Activated CD8-positive, alpha-beta memory T cell treated with anti-CD3 and anti-CD28 coated beads, Interleukin-2, amount 50 U/mL, for 48 hours (primary cell): ENCODE results near the gene ZMYND12.
A peak's percentile ranks its signal among the peaks of the same experiment; 100 is the strongest.
"Not testable (repeated sequence)": the region's sequence is repeated elsewhere in the genome, so short reads cannot be mapped to it uniquely, and the experiment has no call there.

ENCODE experiments used
- DNase-seq: peaks from one replicate; pipeline ENCODE4 v3.0.0-alpha.2; 2020

ZMYND12 gene, protein sequence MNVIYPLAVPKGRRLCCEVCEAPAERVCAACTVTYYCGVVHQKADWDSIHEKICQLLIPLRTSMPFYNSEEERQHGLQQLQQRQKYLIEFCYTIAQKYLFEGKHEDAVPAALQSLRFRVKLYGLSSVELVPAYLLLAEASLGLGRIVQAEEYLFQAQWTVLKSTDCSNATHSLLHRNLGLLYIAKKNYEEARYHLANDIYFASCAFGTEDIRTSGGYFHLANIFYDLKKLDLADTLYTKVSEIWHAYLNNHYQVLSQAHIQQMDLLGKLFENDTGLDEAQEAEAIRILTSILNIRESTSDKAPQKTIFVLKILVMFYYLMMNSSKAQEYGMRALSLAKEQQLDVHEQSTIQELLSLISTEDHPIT

DNA sequence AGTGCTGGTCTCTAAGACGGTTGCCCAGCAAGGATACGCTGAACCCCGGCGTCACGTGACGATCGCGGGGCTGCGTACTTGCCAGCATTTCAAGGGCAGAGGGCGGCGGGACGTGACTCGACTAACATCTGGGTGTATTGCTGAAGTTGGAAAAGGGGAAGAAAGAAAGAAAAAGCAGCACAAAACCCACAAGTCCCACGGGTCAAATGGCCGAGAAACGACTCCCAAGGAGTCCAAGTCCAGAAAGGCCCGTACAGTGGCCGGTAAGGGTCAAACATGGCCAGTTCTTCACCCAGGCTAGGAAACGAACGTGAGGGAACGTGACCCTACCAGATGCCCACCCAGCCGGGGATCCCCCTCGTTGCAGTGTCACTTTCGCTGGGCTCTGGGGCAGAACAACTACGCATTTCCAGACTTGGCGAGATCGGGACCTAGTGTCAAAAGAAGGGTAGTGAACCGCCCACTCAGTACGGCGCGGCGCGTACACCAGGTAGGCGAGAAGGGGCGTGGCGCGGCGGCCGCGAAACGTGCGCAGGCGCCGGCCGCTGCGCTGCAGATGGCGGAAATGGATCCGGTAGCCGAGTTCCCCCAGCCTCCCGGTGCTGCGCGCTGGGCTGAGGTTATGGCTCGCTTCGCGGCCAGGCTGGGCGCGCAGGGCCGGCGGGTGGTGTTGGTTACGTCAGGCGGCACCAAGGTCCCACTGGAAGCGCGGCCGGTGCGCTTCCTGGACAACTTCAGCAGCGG is at the start of gene ZMYND12, which contains the start of gene PPCS:
Gene ZMYND12 (minus strand): TSS at position 13 of the 744 bp plus-strand sequence. CDS start 25 bp downstream, outside the sequence.
Gene PPCS (plus strand): TSS at position 534 of the 744 bp plus-strand sequence. CDS start 23 bp downstream, at position 557.
- peak; percentile 95 for DNase-seq

DNA sequence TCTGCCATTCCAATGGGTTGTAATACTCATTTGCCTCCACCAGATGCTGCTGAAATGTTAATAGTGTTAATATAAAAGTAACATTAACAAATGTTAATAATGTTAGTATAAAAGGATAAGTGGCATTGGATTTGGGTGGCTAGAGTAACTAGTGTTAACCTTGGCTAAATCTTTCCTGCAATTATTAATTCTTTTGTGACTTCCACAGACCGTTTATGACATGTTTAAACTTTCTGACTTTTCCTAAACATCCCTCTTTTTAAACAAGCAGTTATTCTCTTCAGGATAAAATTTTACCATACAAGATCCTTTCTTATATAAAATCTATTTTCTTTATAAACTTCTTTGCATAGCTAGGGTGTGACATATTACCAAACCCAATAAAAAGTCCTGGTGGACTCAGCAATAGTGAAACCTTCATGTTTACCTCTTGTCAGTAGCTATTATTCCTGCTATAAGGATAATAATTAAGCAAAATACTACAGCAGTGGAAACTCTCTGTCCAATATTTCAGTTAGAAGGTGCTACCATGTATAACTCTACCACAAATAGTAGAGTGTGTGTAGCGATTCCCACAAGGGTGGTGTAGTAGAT is 48.8 kb upstream of the ZMYND12 start:
- DNase-seq, result no peak

DNA sequence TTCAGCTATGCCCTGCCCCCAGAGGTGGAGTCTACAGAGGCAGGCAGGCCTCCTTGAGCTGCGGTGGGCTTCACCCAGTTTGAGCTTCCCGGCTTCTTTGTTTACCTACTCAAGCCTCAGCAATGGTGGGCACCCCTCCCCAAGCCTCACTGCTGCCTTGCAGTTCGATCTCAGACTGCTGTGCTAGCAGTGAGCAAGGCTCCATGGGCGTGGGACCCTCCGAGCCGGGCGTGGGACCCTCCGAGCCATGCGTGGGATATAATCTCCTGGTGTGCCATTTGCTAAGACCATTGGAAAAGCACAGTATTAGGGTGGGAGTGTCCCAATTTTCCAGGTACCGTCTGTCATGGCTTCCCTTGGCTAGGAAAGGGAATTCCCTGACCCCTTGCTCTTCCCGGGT is 46.2 kb upstream of the ZMYND12 start:
- not testable (repeated sequence) for DNase-seq

DNA sequence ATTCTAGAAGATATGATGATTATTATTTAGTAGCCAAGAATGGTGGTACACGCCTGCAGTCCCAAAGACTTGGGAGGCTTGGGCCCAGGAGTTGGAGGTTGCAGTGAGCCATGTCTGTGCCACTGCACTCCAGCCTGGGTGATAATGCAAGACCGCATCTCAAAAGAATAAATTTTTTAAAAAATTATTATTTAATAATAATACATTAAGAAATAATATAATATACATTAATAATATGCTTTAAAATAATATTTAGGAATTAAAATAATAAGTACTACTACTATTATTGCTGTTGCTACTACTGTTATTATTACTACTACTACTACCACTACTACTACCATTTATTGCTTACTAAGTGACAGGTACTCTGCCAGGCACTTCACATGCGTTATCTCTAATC is 34.4 kb upstream of the ZMYND12 start:
- no peak for DNase-seq

DNA sequence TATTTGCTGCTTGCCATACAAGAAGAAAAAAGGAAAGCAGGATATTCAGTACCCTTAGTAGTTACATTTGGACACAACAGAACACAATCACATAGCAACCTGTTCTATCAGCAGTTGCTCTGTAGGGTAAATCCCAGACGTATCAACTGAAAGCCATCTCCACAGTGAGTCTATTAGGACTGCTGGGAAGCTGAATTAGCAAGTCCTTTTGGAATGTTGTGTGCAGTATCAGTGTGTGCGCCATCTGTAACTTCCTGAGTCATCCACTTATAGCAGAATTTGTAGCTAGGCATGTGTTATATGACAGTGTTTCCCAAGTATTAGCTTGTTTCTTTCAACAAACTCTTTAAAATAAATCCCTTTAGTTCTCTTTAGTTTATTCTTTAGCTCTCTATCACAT is 28.6 kb upstream of the ZMYND12 start:
- no peak for DNase-seq

DNA sequence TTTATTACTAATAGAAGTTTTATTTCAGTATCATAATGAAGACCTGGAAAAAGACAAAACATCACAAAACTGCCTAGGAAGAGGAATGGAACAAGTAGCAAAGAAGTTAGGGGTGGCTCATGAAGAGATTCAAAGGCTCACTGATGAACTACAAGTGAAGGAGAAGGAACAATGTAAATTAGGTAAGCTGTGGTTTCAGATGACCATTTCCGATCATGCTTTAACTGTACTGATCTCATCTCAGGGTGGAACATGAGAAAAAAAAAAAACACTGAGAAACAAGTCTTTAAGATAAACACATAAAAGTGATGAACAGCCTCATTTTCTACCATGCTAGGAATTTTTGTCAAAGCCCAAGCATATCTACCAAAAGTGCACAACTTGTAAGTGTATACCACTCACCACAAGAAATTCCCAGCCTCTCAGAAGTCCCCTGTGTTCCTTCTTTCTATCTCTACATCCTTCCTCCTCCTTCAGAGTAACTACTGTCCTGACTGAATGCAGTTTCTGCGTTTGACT is 26.9 kb upstream of the ZMYND12 start:
- DNase-seq, result no peak

DNA sequence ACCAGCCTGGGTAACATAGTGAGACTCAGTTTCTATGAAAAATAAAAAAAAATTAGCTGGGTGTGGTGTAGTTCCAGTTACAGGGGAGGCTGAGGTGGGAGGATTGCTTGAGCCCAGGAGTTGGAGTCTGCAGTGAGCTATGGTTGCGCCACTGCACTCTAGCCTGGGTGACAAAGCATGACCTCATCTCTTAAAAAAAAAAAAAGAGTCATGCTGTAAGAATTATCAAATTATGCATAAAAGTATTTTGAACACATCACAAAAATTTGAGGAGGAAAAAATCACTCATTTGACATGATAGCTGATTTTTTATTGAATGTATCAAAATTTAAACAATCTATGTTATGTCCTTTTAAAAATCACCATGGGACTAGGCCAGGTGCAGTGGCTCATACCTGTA is 25.1 kb upstream of the ZMYND12 start:
- no peak for DNase-seq

DNA sequence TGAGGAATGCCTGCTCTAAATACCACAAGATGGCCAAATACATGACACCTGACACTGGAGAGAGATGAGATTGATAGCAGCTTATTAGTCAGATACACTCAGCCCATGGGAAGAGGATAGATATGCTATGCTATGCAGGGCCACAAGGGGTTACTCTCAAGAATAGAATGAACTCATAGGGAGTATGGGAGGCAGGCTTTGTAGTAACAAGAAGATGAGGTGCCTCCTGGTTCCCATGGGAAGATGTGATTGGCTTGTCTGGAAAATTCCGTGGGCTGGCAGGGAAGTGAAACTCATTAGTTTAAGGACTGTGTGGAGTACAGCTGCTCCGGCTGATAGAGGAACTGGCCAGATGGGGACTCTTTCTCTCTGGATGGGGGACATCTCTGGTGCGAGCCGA is 23.8 kb upstream of the ZMYND12 start:
- DNase-seq, result no peak

DNA sequence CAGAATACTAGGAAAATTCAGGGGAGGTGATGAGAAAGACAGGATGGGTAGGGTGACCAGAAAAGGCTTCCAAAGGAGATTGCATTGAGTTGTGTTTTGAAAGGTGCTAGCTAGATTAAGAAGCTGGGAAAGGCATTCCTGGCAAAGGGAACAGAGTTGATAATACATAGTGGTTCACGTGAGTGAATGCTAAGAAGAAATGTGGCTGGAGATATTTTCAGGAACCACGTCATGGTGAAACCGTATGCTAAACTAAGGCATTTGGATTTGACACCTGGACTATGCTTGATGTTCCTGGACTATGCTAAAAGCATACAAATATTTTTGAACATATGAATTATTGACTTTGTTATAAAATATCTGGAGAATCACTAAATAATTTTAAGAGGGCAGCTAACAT is 22.0 kb upstream of the ZMYND12 start:
- no peak for DNase-seq

DNA sequence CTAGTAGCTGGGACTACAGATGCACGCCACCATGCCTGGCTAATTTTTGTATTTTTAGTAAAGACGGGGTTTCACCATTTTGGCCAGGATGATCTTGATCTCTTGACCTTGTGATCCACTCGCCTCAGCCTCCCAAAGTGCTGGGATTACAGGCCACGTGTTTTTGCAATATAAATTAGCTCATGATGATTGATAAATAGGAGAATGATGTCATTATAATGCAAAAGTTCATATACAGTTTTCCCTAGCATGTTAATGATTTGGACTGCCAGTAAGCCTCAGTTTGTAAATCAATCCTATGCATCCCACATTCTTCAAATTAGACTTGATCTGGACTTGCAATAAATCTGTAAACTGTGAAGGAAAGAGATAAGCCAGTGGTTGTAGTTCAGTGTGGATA is 21.5 kb upstream of the ZMYND12 start:
- not testable (repeated sequence) for DNase-seq

DNA sequence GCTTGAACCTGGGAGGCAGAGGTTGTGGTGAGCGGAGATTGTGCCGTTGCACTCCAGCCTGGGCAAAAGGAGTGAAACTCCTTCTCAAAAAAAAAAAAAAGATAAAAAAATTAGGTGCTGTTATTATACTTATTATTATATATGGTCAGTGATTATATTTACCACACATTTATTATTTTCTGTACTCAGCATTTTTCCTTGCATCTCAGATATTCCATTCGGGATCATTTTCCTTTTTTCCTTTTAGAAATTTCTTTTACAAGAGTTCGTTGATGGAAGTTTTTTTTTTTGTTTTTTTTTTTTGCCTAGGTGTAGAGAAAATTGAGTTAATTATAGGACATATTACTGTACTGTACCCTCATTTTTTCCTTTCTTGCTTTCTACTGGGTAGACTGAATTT is 20.8 kb upstream of the ZMYND12 start:
- DNase-seq, result no peak

DNA sequence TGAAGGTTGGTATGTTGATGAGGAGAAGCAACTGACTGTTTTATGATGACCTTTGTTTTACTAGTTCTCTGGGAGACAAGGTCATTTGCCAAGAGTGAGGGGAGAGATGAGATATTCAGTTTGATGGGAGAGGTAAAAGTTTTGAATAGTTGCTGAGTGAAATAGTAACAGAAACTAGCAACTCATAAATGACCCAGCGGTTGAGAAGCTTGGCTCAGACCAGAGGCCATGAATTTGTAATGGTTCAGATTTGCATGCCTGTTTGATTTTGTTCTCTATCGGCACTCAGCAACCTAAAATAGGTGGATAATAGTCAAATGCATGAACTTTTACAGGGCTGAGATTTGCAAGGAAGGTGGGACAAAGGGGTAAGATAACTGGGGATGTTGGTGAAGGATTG is 13.9 kb upstream of the ZMYND12 start:
- no peak for DNase-seq

DNA sequence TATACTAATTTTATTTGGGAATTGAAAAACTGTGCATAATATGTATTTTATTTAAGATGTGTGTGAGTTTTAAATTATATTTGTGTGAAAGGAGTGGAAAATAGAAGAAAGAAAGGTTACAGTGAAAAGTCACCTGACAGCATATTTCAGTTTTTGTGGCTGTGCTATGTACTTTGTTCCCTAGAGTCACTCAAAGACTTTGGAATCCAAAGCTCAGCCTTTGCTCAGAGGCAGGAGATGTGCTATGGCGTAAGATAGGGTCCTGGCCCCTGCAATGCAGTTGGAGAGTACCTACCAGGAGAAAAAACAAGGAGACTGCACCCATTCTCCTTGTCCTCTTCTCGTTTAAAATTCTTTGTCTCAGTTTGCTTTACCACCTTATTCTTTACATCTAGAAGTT is 10.2 kb upstream of the ZMYND12 start:
- no peak for DNase-seq

DNA sequence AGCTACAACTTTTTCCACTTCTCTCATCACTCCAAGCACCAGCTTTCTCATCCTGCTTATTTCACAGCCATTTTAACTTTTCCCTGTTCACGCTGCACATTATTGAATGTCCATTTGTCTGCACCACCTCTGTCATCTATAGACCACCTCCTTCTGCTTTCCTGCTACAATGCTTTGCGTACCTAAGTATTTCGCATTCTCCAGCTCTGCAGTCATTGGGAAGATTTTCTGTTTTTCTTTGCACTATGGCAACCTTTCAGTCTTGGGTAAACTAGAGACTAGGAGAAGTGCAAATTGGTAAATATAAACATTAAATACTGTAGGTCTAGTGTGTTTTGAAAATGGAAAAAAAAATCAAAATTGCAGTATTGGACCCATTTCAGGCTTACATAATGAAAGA is 8.1 kb upstream of the ZMYND12 start:
- DNase-seq, result no peak

DNA sequence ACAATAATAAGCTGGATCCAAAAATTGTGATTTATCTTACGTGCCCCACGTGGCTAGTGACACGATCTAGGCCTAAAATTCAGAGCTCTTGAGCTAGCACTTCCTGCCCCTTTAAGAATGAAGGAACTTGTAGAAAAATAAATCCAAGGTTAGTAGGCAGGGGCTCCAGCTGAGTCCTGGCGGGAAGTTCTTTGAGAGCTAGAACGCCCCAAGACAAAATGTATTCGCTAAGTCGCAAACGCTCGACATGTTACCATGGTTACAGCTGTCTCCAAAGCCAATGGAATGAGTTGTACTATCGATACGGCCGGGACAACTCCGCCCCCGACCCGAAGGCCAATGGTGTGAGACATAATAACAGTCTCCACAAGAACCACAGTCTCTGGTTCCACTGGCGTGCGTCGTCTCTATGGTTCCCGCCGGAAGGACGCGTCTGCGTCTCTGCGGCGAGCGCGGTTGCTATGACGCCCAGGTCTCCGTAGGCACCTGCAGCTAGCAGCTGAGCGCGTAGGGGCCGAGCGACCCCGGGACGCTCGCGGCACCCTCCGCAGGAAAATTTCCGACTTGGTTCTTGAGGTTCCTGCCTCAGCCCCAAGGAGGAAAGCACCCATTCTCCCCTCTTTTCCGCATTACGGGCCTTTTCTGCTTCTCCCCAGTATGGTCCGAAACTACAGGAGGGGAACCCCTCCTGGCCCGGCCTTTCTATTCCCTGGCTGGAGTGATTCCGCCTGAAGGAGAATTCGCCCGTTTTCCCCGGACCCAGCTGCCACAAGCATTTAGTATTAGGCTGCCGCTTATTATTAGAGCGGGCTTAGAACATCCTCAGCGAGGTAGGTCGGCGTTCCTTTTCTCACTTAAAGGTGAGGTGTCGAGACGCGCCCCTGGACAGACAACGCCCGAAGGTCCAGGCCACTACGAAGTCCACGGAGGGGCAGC is 7.3 kb upstream of the ZMYND12 start, which contains the start of gene CCDC30:
Gene CCDC30 (plus strand): TSS at position 459 of the 936 bp plus-strand sequence. CDS start 17,266 bp downstream, outside the sequence.
- DNase-seq, result peak; percentile 93

DNA sequence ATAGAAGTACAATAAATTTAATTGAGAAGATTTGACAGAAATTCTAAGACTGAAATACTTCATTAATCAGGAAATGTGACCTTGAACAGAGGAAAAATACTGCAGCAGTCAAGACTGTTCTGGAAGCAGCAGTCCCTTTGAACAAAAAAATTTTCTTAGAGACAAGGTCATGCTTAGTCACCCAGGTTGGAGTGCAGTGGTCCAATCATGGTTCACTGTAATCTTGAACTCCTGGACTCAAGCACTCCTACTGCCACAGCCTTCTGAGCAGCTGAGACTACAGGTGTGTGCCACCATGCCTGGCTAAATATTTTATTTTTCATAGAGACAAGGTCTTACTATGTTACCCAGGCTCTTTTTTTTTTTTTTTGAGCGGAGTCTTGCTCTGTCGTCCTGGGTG is 5.4 kb upstream of the ZMYND12 start:
- no peak for DNase-seq

DNA sequence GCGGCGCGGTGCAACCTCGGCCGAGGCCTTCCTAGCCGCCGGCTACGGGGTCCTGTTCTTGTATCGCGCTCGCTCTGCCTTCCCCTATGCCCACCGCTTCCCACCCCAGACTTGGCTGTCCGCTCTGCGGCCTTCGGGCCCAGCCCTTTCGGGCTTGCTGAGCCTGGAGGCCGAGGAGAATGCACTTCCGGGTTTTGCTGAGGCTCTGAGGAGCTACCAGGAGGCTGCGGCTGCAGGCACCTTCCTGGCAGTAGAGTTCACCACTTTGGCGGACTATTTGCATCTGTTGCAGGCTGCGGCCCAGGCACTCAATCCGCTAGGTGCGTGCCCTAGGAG is 900 bp upstream of the ZMYND12 start:
- DNase-seq, result peak; percentile 81

DNA sequence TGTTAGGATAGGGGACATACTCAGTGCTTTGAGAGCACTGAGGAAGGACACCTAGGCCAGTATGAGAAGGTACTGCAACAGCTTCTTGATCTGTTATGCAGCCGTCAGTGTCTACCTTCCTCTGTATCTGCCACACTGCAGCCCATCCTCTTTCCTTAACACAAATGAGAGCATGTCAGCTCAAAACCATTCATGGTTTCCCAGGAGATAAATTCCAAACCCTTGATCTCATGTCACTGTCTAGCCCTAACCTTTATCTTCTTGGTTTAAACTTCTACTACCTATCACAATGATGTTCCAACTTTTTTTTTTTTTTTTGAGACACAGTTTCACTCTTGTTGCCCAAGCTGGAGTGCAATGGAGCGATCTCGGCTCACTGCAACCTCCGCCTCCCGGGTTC is 1.4 kb downstream of the ZMYND12 start:
- no peak for DNase-seq

DNA sequence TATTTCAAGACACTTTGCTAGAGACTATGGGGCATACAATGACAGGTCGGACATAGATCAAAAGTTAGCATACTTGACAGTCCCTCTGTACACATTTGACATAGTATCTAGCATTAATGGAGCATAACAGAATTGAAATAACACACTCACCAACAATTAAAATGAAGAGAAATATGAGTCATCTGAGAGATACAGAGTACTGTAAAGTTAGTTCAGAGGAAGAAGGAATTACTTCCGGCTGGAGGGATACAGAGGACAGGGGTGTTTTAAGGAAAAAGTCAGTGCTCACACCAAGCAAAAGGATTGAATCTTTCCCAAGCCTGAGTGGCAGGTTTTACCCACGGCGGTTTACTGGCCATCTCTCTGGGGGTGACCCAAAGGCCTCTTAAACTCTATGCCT is 2.4 kb downstream of the ZMYND12 start:
- DNase-seq, result no peak

DNA sequence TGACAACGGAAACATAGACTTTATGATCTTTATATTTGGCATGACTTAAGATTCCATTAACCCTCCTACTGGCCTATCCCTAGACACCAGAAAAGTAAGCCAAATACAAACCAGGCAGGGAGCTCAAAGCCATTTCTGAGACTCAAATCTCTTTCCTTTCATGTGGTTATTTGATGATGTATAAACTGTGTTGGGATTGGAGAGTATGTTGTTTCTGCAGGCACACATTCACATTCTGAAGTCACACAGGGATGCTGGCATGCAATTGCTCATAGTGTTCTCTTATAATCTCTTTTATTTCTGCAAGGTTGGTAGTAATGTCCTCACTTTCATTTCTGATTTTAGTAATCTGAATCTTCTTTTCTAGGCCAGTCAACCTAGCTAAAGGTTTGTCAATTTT is 5.8 kb downstream of the ZMYND12 start:
- no peak for DNase-seq

DNA sequence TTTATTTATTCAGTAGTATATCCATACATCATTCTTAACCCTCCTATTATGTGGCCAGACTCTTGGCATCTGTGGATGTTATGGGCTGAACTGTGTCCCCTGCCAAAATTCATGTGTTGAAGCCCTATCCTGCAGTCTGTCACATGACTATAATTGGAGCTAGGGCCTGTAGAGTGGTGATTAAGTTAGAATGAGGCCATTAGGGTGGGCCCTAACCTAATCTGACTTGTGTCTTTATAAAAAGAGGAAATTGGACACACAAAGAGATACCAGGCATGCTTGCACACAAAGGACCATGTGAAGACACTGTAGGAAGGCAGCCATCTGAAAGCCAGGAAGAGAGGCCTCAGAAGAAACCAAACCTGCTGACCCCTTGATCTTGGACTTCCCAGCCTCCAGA is 6.6 kb downstream of the ZMYND12 start:
- DNase-seq, result no peak

DNA sequence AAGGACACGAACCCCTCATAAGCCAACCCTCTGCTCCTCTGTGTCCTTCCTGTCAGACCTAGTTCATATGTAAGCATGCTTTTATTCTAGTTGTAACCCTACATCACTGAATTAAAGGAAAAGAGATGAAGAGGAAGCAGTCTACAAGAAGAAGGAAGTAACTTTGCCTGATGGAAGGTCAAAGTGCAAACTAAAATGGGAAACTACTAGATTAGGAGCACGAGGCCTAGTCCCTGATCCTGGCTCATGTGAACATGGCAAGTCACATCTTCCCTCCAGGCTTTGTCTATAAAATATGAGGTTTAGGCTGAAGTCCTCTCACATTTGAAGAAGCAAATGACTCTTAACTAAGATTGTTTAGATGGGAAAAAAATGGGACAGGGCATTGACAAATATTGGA is 13.2 kb downstream of the ZMYND12 start:
- no peak for DNase-seq

DNA sequence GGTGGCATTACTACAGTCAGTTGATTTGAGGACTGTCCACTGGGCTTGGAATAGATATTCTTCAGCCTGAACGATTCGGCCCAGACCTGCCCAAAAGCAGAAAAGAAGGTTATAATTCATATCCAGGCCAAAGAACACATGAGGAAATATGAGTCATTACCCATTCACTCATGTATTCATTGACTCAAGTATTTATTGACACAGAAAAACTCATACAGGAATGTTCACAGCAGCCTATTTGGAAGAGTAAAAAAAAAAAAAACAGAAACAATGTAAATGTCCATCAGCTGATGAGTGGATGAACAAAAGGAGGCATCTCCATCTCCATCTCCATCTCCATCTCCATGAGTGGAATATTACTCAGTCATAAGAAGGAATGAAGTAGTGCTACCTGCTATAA is 15.9 kb downstream of the ZMYND12 start:
- no peak for DNase-seq
